Epithelial cell of prostate (primary cell): ENCODE results near the gene C2orf69.
"Not testable (repeated sequence)": the region's sequence is repeated elsewhere in the genome, so short reads cannot be mapped to it uniquely, and the experiment has no call there.

Experiments used
- DNase-seq: peaks from one replicate; pipeline ENCODE4 v3.0.0-alpha.2; 2011; ENCODE audit warnings: low read depth, low spot score
- H3K27ac ChIP-seq: fragments of 450-650 bp; 2 replicates; pipeline ENCODE4 v1.5.1; 2017; ENCODE audit warnings: mild to moderate bottlenecking

Gene C2orf69

DNA sequence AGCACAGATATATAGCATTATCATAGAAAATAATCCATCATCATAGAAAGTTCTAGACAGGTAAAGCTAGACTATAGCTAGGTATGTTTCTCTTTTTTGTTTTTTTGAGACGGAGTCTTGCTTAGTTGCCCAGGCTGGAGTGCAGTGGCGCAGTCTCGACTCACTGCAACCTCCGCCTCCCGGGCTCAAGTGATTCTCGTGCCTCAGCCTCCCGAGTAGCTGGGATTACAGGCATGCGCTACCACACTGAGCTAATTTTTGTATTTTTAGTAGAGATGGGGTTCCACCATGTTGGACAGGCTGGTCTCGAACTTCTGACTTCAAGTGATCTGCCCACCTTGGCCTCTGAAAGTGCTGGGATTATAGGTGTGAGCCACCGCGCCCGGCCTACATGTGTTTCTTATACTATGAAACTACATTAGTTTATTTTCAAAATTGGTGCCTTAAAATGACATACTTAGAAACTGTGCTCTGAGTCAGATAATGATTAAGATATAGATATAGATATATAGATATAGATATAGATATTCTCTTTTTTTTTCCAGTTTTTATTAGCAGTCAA is 1.5 kb downstream of the C2orf69 start:
- DNase-seq, H3K27ac ChIP-seq: not testable (repeated sequence)

DNA sequence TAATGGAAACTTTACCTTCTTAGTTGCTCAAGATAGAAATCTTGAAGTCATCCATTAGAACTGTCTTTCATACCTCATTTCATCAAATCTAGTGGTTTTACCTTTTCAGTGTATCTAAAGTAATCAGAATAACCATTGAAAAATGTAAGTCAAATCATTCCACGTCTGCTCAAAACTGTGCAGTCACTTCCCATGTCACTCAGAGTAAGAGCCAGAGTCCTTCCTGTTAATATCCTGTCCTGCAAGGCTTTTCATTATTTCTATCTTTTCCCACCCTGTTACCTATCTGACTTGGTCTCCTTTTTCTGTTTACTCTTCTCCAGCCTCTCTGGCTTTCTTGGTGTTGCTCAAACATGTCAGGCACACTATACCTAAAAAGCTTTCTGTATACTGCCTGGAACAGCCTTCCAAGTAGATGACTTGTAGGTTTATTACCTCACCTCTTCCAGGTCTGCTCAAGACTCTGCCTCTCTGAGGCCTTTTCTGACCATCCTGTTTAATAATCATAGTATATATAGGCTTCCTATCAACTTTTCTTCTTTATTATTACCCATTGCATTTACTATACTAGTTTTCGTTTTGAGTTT is 3.4 kb downstream of the C2orf69 start:
- DNase-seq: no peak
- peak overlapping the region; percentile 30 for H3K27ac ChIP-seq

DNA sequence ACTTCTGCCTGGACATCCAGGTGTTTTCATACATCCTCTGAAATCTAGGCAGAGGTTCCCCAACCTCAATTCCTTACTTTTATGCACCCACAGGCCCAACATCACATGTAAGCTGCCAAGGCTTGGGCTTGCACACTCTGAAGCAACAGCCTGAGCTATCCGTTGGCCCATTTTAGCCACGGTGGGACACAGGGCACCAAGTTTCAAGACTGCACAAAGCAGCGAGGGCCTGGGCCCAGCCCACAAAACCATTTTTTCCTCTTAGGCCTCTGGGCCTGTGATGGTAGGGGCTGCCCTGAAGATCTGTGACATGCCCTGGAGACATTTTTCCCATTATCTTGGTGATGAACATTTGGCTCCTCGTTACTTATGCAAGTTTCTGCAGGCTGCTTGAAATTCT is 5.9 kb downstream of the C2orf69 start:
- DNase-seq: no peak
- H3K27ac ChIP-seq: no peak overlapping the region

DNA sequence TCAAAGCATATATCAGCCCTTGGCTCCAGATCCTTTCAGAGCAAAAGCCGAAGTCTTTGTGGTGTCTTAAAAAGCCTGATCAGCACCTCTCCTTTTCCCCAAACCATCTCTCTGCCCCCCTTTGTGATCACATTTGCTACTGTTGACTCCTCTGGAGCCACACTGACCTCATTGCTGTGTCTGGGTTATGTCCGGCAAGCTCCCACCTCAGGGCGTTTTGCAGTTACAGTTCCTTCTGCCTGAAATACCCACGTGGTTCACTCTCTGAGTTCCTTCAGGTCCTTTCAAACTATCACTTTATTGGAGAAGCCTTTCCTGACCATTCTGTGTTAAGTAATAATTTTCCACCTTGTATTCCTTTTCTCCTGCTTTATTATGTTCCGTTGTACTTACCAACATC is 11.8 kb downstream of the C2orf69 start:
- no peak overlapping the region for H3K27ac ChIP-seq
- DNase-seq: no peak

DNA sequence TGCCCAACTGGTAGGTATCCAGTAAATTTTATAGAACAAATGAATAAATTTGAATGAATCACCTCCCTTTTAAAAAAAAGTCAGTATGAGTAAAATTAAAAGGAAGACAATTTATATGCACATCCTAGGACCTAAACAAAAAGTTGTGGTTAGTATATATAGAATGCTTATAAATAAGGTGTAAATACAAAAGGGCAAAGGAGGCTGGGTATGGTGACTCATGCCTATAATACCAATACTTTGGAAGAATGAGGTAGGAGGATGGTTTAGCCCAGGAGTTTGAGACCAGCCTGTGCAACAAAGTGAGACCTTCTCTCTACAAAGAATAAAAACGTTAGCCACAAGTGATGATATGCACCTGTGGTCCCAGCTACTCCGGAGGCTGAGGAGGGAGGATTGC is 12.8 kb downstream of the C2orf69 start:
- H3K27ac ChIP-seq: no peak overlapping the region
- no peak for DNase-seq

DNA sequence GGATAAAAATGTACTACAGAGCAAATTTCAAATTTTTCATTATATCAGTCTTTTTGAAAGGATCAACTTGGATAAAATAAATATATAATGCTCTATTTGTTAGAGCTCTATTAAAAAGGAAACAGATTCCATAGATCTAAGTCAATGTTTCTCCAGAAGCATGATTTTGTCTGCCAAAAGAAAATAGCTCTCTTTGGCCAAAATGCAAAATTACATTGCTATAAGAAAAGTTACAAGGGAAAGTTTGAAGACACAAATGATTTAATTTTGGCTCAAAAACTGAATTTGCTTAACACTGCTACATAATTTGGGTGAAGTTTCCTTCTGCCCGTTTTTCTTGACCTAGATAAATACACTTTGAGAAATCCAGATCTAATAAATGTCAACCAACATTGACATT is 15.7 kb downstream of the C2orf69 start:
- no peak for DNase-seq
- no peak overlapping the region for H3K27ac ChIP-seq

DNA sequence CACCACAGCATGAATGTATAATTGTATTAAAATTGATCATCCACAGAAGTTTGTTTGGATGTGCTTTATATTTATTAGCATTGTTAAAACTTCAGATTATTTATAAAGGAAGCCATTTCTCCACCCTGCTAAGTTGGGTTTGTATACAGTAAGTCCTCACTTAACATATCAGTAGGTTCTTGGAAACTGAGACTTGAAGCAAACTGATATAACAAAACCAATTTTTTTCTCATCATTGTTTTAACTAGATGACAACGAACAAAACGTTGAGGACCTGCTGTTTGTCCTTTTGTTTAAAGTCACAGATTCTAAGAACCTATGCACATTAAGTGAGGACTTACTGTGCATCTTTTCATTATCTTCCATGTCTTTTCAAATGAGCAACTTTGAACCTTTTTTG is 17.1 kb downstream of the C2orf69 start:
- no peak overlapping the region for H3K27ac ChIP-seq
- no peak for DNase-seq

DNA sequence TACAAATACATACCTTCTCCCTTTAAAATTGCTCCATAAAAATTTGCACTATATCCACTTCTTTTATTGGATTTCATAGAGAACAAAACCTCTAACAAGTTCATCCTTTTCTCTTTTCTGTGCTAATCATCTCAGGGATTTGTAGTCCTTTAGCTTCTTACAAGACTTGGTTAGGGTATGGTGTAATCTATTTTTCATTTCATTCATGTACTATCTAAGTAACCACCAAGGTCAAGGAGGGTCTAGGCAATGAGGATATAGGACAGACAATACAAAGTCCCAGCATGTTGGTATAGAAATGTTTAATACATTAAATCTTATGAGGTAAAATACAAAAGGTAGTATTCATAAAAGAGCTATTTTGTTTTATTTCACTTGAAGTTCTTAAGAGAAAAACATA is 17.5 kb downstream of the C2orf69 start:
- no peak overlapping the region for H3K27ac ChIP-seq
- no peak for DNase-seq

DNA sequence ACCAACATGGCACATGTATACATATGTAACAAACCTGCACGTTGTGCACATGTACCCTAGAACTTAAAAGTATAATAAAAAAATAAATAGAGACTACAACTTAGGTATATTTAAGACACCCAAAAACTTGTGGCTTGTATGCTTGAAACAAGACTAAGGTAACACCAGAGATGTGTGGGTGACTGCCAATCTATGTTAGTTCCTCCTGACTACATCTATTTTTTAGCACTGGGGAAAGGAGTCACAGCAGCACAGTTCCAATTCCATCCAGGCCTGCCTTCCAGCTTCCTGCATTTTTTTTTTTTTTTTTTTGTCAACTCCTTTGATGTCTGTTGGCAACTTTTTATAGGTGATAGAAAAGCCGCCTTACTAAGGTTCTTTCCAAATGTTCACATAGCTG is 18.2 kb downstream of the C2orf69 start:
- no peak overlapping the region for H3K27ac ChIP-seq
- no peak for DNase-seq

DNA sequence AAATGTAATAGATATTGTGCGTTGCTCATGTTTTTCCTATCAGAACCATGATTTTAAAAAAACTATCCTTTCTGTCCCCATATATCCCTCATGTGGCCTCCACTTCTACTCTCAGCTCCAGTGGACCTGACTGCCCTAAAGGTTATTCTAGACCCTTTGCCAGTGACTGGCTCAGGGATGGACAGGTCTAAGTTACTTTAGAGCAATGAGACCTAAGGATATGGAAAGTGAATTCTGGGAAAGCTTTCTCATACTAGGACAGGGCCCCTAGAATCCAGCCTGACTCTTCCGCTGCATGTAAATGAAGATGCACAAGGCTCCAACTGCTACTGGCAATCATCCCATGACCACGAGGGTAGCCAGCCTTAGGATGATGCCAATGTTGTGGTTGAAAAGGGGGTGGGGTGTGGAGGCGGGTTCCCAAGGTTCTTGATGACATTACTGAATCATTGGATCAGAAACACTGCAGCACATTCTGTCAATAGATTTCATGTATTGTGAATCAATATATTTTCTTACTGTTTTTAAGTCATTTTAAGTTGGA is 21.3 kb downstream of the C2orf69 start:
- no peak overlapping the region for H3K27ac ChIP-seq
- DNase-seq: no peak

DNA sequence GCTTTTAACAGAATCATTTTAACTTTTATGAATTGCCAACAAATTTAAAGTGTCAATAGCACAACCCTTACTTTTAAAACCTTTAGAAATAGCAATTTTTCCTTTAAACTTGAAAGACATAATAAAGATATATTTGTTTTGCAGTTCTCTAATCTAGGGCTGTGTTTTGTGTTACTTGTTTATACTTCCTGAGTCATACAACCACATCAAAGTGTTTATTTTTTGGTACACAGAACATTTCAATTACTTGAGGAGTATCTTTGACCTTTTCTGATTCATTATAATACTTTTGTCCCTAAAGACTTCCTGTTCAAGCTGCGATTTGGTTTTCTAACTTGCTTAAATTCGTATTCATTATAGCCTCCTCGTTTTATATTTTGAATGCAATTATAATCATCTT is 22.4 kb downstream of the C2orf69 start:
- H3K27ac ChIP-seq: no peak overlapping the region

DNA sequence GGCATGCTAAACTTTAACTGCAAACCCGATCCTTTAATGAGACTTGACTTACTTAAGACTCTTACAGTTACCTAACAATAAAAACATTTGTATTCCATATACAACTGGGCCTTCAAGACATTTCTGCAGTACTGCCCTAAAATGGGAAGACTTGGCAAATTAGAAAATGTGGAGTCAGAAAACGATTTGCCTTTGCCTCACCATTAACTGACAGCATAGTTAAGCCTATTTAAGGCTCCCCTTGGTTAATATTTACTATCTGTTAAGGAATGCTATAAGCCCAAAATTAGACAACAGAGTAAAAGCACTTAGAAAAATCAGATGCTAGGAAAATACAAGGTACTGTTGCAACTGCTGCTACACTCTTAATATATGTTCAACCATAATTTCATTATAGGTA is 25.5 kb downstream of the C2orf69 start:
- DNase-seq: no peak
- peak overlapping the region; percentile 60 for H3K27ac ChIP-seq

More for the DNA sequence above, 22.4 kb downstream of the C2orf69 start:
- DNase-seq: no peak

DNA sequence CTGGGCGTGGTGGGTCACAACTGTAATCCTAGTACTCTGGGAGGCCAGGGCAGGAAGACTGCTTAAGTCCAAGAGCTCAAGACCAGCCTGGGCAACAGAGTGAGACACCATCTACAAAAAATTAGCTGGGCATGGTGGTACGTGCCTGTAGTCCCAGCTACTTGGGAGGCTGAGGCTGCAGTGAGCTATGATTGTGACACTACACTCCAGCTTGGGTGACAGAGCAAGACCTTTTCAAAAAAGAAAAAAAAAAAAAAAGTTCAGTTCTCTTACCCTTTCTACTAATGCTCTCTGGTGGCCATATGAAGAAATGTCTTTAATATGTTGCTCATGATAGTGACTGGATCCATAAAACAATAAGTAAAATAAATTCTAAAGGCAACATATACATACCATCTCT is 29.3 kb downstream of the C2orf69 start:
- no peak for DNase-seq
- H3K27ac ChIP-seq: no peak overlapping the region

DNA sequence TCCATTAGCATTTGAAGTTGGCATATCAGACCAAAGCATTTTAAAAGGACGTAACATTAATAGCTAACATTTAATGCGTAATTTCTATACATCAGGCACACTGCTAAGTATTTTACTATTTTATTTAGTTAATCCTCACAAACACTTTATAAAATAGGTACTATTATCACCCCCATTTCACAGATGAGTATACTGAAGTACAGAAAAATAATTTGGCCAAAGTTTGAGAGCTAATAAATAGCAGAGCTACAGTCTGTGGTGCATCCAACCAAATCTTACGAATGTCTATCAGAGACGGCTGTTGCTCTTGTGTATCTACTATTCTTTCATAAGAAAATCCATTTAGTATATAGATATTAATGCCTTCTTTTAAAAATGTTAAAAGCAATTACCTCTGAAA is 32.3 kb downstream of the C2orf69 start:
- H3K27ac ChIP-seq: no peak overlapping the region
- DNase-seq: no peak

DNA sequence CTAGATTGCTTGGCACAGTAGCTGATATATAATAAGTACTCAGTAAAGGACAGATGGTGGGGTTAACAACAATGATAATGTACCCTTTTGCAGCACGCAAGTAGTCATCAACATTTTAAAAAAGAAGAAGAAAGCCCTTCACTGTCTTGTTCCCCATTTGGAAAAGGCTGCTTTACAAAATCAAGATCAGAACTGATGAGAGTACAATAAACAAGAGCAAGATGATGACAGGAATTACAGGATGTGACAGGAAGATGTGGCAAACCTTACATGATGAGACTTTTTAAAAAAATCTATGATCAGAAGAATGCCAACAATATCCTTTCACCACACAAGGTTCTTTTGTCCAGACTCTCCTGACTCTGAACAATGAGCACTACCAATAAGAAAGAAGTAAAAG is 35.1 kb downstream of the C2orf69 start:
- no peak for DNase-seq
- no peak overlapping the region for H3K27ac ChIP-seq

DNA sequence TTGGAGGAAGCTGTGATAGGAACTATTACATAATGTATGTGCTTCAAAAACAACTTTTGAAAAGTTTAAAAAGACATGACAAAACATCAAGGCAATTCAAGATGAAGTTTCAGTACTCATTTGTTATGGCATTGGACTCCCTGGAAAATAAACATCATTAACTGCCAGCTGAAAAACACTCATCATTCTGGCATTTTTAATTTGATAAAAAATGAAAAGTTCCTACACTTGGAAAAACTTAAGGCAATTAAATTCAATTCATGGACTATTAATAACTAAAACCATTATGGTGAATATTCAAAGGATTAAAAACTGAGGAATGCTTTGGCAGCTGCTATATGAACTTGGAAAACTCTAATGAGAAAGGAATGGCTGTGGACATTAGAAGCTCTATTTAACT is 35.7 kb downstream of the C2orf69 start:
- no peak overlapping the region for H3K27ac ChIP-seq
- no peak for DNase-seq

DNA sequence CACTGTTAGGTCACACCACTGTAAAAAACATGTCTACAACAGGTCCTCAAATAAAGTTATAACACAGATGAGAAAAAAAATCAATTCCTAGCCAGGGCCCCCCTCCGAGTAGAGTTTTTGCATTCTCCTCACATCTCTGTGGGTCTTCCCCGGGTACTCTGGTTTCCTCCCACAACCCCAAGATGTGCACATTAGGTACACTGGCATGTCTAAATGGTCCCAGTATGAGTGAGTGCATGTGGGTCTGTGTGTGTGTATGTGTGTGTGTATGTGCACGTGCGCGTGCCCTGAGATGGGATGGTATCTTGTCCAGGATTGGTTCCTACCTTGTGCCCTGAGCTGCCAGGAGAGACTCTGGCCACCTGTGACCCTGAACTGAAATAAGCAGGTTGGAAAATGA is 39.3 kb downstream of the C2orf69 start:
- no peak for DNase-seq
- H3K27ac ChIP-seq: no peak overlapping the region

DNA sequence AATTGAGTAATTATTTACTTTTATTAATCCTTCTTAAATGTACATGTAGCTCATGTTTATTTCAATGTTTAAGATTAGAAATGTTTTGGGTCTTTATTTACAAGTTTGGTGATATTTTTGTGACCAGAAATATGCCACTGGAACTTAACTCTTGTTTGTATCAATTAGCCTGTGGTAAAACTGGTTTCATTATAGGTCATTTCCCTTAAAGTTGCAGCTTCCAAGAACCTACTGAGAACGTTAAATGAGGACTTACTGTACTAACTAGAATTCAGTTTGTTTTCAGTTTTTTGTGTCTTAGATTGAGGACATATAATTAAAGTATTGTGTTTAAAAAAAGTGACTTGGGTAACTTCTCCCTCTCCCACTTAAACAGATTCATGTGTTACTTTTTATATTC is 39.9 kb downstream of the C2orf69 start:
- H3K27ac ChIP-seq: no peak overlapping the region
- DNase-seq: no peak

DNA sequence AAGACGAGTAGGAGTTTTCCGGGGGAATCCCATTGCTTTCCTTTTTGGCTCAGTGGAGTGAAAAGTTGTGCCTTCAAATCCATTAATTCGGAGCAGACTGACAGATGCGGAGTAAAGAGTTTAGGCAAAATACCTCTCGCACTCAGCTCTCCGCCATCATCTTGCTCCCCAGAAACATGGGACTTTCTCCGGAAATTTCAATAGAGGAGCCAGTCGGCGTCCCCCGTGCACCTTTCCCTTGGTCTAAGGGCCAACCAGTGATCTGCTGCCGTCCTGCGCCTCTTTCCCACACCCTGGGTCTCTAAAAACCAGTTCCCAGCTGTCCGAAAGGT is 43.9 kb downstream of the C2orf69 start:
- peak overlapping the region; percentile 88 for H3K27ac ChIP-seq
- no peak for DNase-seq

DNA sequence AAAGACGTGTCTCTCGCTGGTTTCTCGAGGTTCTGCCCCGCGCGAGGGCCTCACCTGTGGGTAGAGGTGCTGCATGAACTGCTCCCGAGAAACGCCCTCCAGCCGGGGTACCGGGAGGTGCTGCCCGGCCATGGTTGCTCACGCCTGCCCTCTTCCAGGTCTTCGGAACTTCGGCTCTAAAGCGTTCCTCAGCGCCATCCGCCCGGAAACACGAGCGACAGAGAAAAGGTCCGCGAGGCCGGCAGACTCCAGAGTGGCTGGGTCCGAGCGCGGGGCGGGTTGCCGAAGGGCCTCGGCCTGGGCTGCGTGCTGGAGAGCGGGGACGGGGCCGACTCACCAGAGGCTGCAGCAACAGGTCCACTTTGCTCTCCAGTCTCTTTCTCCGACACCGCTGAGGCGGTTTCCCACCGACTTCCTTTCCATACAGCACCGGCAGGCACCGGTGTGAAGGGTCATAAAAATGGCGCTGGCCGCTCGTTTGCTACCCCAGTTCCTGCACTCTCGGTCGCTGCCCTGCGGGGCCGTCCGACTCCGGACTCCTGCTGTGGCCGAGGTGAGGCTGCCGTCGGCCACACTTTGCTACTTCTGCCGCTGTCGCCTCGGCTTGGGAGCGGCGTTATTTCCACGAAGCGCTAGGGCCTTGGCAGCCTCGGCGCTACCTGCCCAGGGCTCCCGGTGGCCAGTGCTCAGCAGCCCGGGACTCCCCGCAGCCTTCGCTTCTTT is 44.4 kb downstream of the C2orf69 start, which contains the start of the genes MAIP1 and TYW5:
TSS of gene MAIP1 (plus strand) at position 244 of the 723 bp plus-strand sequence. CDS start at position 461, 217 bp downstream.
TSS of gene TYW5 (minus strand) at position 153 of the 723 bp plus-strand sequence. CDS start at position 132, 21 bp downstream.
- peak; percentile 53 for DNase-seq
- H3K27ac ChIP-seq: peak within 1 kb of the TSS; percentile 88

DNA sequence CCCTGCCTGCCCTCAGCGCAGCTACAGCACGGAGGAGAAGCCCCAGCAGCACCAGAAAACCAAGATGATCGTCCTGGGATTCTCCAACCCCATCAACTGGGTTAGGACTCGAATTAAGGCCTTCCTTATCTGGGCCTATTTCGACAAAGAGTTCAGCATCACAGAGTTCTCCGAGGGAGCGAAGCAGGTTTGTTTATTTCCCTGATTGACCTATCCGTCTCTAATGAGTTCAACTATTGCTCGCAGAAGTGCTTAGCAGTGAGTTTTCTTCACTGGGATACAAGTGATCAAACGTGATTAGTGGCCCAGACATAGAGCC is 44.9 kb downstream of the C2orf69 start:
- H3K27ac ChIP-seq: peak overlapping the region; percentile 88
- DNase-seq: no peak

DNA sequence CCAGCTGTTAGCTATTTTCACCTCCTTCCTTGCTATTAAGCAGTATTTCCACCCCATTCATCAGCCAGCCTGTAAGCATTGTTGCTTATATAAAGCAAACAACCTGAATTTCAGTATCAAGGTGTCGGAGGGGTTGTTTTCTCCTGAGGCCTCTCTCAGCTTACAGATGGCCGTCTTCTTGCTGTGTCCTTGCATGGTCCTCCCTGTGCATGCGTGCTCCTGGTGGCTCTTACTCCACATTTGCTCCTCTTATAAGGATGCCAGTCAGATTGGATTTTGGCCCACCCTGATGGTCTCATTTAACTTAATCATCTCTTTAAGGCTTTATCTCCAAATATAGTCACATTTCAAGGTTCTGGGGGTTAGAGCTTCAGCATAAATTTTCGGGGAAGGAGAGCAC is 46.9 kb downstream of the C2orf69 start:
- DNase-seq: no peak
- no peak overlapping the region for H3K27ac ChIP-seq
